ENCODE measurements around the gene PPARGC1A. TPM values are rescaled to one million over a fixed set of nuclear protein-coding genes. Genes with fewer than 3 reads are reported as not detected.

Gene PPARGC1A
- total and polyA plus RNA-seq, 4 donors: 7.7 to 34.6 (median 16.3) TPM

- peaks cover 0 to 4% (median 0%) of the 10 kb centered on the region in 4 donors for H3K36me3 ChIP-seq (ENCODE audit: control insufficient read depth in 4 of 4, insufficient read depth in 3 of 4, low read depth in 1 of 4, low read length in 3 of 4)
- H3K4me1 ChIP-seq (ENCODE audit: control insufficient read depth in 4 of 4, insufficient read depth in 4 of 4, low read length in 3 of 4): no peaks in the 10 kb centered on the region
- H3K4me3 ChIP-seq (ENCODE audit: low read depth in 1 of 3, low read length in 3 of 3): no peak overlapping the region
- H3K9me3 ChIP-seq (ENCODE audit: control insufficient read depth in 4 of 4, low read length in 3 of 4): no peaks in the 10 kb centered on the region
- no peak for DNase-seq (ENCODE audit: low spot score)
- TF ChIP-seq YY1 (IDR thresholded peaks at IDR 0.05) (no peak), HNF4G (IDR thresholded peaks at IDR 0.05) (no peak), GABPA (IDR thresholded peaks at IDR 0.05 in 1 of 2, conservative IDR thresholded peaks at IDR 0.05 in 1 of 2) (no peak), FOXA1 (IDR thresholded peaks at IDR 0.05) (no peak), NR2F2 (IDR thresholded peaks at IDR 0.05) (no peak), MAX (IDR thresholded peaks at IDR 0.05) (no peak), TAF1 (conservative IDR thresholded peaks at IDR 0.05) (no peak), SP1 (IDR thresholded peaks at IDR 0.05) (no peak), EGR1 (IDR thresholded peaks at IDR 0.05; ENCODE audit: low read depth in 2 of 2) (no peak), ZBTB33 (IDR thresholded peaks at IDR 0.05) (no peak), RAD21 (IDR thresholded peaks at IDR 0.05) (no peak), REST (IDR thresholded peaks at IDR 0.05) (no peak), RXRA (IDR thresholded peaks at IDR 0.05) (no peak), CTCF (IDR thresholded peaks at IDR 0.05; ENCODE audit: low read depth, low read length, missing input control) (no peak), FOXA2 (IDR thresholded peaks at IDR 0.05) (no peak)
- 82% methylated on average over 6 of the region's 6 CpGs for WGBS
- H3K27me3 ChIP-seq (ENCODE audit: control insufficient read depth in 4 of 4, insufficient read depth in 4 of 4, low read length in 3 of 4): no peaks in the 10 kb centered on the region
- H3K27ac ChIP-seq (ENCODE audit: low read depth in 1 of 2, low read length in 2 of 2): no peak overlapping the region
- H3K9ac ChIP-seq (ENCODE audit: low read depth in 1 of 2, low read length in 2 of 2): no peak overlapping the region
Measured at GRCh38 chr4:23779422-23779821, 110.4 kb downstream of the PPARGC1A start.

- H3K9ac ChIP-seq (ENCODE audit: low read depth in 1 of 2, low read length in 2 of 2): no peak overlapping the region
- H3K36me3 ChIP-seq (ENCODE audit: control insufficient read depth in 4 of 4, insufficient read depth in 3 of 4, low read depth in 1 of 4, low read length in 3 of 4): no peaks in the 10 kb centered on the region
- no peak overlapping the region for H3K4me3 ChIP-seq (ENCODE audit: low read depth in 1 of 3, low read length in 3 of 3)
- no peaks in the 10 kb centered on the region for H3K9me3 ChIP-seq (ENCODE audit: control insufficient read depth in 4 of 4, low read length in 3 of 4)
- no peak for TF ChIP-seq HNF4A (conservative IDR thresholded peaks at IDR 0.05)
- TF ChIP-seq RAD21 (IDR thresholded peaks at IDR 0.05): peak; percentile 19 to 62
- no peak for DNase-seq (ENCODE audit: low spot score)
- H3K27ac ChIP-seq (ENCODE audit: low read depth in 1 of 2, low read length in 2 of 2): no peak overlapping the region
- no peaks in the 10 kb centered on the region for H3K27me3 ChIP-seq (ENCODE audit: control insufficient read depth in 4 of 4, insufficient read depth in 4 of 4, low read length in 3 of 4)
- H3K4me1 ChIP-seq (ENCODE audit: control insufficient read depth in 4 of 4, insufficient read depth in 4 of 4, low read length in 3 of 4): no peaks in the 10 kb centered on the region
Measured at GRCh38 chr4:23775694-23776093, 114.2 kb downstream of the PPARGC1A start.

All from liver (tissue), 9 donors.